ENCODE measurements around the gene ARHGEF6.
"Not testable (repeated sequence)": the region's sequence is repeated elsewhere in the genome, so short reads cannot be mapped to it uniquely, and the experiment has no call there.

The ARHGEF6 gene

DNA sequence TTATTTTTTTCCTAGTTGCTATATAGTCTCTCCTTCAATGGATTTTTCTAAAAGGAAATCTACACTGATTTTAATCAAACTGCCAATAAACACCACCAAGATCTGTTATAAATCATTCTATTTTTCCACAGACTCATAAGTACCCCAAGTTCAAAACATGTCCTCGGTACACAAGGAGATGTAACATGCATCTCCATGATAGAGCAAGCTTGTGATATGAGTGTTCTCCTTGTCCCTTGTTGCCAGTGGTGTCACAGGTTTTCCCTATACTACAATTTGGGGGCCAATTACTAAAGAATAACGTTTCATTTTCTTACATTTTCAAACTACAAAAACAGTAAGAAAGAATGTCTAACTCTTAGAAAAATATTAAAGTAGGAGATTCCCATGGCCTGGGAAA lies 491 bp downstream of the ARHGEF6 start:
- no peak for DNase-seq

DNA sequence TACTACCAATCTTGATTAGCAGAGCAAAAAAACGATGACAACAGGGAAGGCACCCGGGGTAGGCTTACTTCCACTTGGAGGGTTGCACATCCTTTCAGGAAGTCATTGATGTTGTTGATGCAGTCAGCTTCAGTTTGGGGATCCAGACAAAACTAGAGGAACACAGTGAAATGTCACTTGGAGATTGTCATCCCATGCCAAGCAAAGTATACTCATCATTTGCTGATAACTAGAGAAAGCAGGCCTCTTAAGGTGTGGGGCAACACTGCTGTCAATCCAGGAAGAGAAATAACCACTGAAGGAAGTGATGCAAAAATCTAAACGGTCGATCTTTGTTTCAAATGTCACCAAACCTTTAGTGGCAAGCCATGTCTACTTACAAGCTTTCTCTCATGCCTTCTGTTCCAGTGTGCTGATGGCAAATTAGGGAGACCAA lies 1.4 kb downstream of the ARHGEF6 start:
- no peak for DNase-seq

- DNase-seq = no peak
Measured at GRCh38 chrX:136778916-136779315, 1.8 kb downstream of the ARHGEF6 start.

DNA sequence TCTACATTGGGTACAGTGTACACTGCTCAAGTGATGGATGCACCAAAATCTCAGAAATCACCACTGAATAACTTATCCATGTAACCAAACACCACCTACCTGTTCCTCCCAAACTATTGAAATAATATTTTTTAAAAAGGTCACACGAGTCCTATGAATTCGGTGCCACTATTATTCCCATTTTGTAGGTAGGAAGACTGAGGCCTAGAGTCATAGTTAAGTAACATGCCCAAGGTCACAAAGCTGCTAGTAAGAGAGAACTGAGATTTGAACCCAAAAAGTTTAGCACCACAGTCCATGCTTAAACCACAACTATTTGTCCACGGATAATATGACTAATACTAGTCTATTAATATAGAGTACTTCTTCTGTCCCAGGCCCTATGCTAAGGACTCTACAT lies 2.7 kb downstream of the ARHGEF6 start:
- DNase-seq = no peak

- DNase-seq = no peak
Measured at GRCh38 chrX:136773648-136774047, 7.1 kb downstream of the ARHGEF6 start.

GRCh38 chrX:136771869-136772268 lies 8.9 kb downstream of the ARHGEF6 start:
- not testable (repeated sequence) for DNase-seq

- no peak for DNase-seq
Measured at GRCh38 chrX:136768469-136769084, 12.2 kb downstream of the ARHGEF6 start.

GRCh38 chrX:136767104-136767941 lies 13.4 kb downstream of the ARHGEF6 start:
- DNase-seq = no peak

DNA sequence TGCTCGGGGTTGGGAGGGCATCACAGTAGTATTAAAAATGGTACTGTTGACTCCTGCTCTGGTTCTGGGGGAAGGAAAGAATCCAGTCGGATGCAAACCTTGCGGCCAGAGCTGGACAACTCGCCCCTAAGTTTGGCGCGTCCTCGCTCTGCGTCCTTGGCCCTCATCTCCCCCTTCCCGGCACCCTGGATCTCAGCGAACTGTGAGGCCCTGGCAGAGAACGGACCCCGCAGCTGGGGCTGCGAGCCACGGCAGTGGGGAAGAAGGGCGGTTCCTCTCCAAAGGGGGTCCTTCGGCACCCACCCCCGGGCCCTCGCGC lies 14.0 kb downstream of the ARHGEF6 start:
- no peak for DNase-seq

DNA sequence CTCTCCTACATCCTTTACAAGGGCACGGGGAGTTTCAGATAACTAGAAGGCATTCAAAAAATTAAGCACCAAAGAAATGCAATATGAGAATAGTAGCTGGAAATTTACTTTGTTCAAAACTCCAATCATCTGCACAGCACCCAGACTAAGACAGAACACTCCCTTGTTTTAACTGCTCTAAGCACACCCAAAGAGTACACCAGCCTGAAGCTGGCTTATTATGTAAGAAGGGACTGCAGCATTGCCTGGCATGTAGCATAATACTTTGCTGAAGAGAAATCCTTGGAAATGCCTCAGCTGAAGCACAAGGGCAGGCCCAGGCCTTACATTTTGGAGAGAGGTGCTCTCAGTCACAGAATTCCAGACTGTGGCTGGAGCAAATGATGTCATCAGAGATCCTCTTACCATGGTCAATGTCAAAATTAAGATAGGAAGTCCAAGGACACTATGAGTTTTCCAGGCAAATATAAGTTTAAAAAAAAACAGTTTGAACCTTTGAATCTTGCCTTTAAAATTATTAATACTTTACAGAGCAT lies 14.8 kb downstream of the ARHGEF6 start:
- no peak for DNase-seq

DNA sequence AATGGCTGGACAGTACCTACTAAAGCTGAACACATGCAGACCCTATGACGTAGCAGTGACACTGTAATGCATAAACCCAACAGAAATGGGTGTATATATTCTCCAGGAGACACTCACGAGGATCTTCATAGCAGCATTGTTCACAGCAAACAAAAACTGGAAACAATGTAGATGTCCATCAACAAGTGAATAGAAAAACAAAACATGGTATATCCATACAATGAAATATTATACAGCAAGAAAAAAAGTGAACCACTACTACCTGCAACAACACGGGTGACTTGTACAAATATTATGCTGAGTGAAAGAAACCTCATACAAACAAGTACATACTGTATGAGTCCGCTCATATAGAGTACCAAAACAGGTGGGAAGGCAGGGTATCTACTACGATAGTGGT lies 16.5 kb downstream of the ARHGEF6 start:
- DNase-seq = no peak

DNA sequence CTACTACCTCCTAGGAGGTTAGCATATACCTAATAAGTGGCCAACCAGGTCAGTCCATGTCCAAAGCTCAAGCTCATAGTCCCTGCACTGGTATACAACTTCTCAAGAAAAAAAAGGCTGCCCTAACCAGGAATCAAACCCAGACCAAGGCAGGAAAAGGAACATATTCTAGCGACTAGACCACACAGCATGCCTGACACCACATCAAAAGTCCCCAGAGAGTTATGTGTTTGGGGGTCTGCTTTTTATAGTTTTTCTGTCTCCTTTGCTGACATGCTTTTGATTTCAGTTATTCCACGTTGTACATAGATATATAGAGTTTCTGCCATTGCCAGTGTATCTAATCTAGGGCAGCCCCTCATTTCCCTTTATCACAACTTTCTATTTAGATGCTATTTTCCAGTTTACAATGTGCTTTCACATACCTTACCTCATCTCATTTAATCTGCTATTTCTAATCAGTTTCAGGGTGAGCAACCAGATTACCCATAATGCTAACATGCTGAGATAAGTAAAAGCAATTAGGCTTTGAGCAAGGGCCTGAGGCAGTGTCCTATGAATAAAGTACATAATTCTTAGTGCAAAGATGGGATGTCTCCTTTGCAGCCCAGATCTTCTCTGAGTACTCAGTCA lies 17.8 kb downstream of the ARHGEF6 start:
- DNase-seq = no peak

GRCh38 chrX:136761421-136761820 lies 19.3 kb downstream of the ARHGEF6 start:
- no peak for DNase-seq

DNA sequence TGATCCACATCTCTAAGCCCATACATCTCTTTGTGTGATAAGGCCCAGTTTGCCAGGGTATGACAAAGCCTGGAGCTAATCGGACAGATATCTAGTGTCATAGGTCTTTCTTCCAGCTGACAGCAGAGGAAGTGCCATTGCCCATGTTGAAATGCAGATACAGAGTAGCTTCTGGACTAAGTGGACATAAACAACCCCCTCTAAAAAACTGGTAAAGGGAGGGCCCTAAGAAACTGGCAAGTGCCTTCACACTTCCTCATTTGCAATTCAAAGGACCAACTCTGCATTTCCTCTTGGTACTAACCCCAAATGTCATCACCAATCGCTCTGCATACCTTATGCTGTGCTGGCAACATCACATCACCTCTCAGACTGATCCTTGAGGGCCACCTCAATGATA lies 20.8 kb downstream of the ARHGEF6 start:
- DNase-seq = no peak

DNA sequence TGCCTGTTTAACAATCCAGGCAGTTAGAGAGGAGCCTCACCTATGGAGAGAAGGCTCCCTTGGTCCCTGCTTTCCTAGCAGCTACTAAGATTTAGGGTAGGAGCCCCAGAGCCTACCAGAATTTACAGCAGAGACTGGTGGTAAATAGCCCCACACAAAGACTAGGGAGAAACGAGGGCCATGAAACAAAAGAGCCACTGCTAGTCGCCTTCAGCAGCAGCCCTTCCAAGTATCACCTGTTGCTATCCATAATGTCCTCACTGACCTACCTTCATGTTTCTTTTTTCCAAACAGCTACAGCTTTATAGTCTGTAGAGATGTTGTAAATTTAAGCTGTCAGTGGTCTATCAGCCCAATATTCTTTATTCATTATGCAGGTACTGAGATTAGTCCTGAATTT lies 25.3 kb downstream of the ARHGEF6 start:
- DNase-seq = no peak

DNA sequence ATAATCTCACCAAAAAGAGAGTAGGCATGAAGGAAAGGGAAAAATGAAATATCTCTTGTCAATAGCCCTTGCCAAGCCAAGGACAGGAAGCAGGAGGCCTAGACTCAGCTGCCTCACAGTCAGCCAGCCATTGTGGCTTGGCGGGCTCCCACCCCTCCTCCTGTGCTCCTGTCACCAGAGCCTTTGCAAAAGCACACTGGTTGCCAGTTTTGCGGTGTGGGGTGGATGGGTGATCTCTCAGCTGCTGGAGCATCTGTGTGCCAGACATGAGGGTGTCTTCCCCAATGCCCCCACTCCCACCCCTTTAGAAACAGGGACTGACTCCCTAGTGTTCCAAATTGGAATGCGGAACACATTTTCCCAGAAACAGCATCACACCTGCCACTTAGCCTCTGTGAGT lies 26.1 kb downstream of the ARHGEF6 start:
- peak; percentile 0 for DNase-seq

GRCh38 chrX:136752796-136753195 lies 27.9 kb downstream of the ARHGEF6 start:
- no peak for DNase-seq

DNA sequence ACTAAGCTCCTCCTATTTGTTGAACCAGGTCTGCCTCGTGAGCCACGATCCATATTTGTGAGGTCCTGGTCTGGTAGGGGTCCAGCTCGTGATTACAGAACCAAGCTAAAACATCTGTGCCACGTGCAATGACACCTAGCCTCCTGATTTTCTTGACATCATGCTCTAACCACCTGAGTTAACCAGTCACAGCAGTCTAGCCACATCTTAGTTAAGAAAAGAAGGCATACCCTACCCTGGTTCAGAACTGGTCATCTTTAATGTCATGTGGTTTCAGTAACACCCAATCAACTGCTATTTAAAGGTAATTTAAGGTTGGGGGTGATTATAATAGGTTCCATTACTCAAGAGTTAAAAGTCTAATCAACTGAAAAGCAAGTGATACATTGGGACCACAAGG lies 28.4 kb downstream of the ARHGEF6 start:
- DNase-seq = no peak

GRCh38 chrX:136750364-136750763 lies 30.4 kb downstream of the ARHGEF6 start:
- DNase-seq = no peak

- no peak for DNase-seq
Measured at GRCh38 chrX:136747003-136747986, 33.4 kb downstream of the ARHGEF6 start.

- no peak for DNase-seq
Measured at GRCh38 chrX:136745215-136746173, 35.2 kb downstream of the ARHGEF6 start.
